CD4-positive, alpha-beta T cell treated with Interferon alpha-2 for 1 hour (primary cell): ENCODE results near the gene NDUFV2.

ENCODE experiments used
- DNase-seq, 2 donors: peaks; one replicate each; pipeline ENCODE4 v3.0.0-alpha.2; 2020 to 2022

NDUFV2 gene

DNA sequence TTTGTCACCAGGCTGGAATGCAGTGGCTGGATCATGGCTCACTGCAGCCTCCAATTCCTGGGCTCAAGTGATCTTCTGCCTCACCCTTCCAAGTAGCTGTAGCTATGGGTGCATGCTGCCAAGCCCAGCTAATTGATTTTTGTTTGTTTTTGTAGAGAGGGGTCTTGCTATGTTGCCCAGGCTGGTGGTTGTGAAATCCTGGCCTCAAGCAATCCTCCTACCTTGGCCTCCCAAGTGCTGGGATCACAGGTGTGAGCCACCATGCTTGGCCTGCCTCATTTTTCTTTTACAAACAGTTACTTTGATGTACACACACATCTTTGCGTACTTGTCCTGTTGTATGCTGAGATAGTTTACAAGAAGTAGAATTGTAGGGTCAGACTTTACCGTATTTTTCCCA, 21.0 kb downstream of the NDUFV2 start:
- no peak for DNase-seq

- no peak for DNase-seq
Measured at GRCh38 chr18:9124824-9125223, 22.3 kb downstream of the NDUFV2 start.

- no peak for DNase-seq
Measured at GRCh38 chr18:9126337-9126736, 23.8 kb downstream of the NDUFV2 start.

DNA sequence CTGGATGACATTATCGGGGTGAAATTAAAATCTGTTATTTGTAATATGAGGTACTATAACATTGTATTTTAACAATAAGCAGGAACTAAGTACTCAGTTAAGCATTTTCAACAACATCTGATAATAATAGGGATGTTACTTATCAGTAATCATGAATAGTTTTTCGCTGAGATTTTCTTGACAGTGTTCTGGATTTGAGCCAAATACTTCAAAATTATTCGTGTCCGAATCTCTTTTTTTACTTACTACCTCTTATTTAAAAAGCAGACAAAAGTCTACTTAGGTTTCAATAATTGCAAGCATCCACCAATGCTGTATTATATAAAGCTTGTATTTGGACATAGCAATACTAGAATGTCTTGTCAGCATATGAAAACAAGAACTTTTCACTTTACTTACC, 27.7 kb downstream of the NDUFV2 start:
- DNase-seq, result no peak

GRCh38 chr18:9130806-9131205, 28.3 kb downstream of the NDUFV2 start:
- DNase-seq, result no peak

DNA sequence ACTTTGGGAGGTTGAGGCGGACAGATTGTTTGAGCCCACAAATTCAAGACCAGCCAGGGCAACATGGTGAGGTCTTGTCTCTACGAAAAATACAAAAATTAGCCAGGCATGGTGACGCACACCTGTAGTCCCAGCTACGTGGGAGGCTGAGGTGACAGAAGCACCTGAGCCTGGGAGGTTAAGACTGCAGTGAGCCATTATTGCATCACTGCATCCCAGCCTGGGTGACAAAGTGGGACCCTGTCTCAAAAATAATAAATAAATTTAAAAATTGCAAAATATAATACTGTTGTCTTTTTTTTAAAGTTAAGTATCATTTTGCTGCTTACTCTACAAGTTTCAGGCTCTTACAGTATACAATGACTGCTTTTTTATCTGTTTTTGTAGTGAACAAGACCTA, 30.1 kb downstream of the NDUFV2 start:
- DNase-seq, result no peak

GRCh38 chr18:9133225-9133624, 30.7 kb downstream of the NDUFV2 start:
- DNase-seq, result no peak

GRCh38 chr18:9135081-9135911, 32.8 kb downstream of the NDUFV2 start:
- DNase-seq, result no peak

DNA sequence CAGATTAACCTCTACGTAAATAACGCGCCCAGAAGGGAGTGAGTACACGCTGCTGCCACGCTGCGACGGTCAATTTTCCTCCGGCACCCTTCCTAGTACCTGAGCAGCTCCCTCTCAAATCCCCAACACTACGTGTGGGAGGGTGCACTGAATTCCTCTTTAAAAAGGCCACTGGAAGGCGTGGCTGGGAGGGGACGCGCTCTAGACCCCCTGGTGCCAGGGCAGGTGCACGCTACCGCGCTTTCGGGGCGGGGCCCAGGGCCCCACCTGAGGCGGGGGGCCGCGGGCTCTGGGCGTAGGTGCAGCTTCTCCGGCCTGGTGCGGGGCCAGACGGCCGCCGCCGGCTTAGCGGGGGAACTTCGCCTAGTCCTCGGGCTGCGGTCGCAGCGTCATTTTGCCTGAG, 33.4 kb downstream of the NDUFV2 start:
- DNase-seq, result no peak

DNA sequence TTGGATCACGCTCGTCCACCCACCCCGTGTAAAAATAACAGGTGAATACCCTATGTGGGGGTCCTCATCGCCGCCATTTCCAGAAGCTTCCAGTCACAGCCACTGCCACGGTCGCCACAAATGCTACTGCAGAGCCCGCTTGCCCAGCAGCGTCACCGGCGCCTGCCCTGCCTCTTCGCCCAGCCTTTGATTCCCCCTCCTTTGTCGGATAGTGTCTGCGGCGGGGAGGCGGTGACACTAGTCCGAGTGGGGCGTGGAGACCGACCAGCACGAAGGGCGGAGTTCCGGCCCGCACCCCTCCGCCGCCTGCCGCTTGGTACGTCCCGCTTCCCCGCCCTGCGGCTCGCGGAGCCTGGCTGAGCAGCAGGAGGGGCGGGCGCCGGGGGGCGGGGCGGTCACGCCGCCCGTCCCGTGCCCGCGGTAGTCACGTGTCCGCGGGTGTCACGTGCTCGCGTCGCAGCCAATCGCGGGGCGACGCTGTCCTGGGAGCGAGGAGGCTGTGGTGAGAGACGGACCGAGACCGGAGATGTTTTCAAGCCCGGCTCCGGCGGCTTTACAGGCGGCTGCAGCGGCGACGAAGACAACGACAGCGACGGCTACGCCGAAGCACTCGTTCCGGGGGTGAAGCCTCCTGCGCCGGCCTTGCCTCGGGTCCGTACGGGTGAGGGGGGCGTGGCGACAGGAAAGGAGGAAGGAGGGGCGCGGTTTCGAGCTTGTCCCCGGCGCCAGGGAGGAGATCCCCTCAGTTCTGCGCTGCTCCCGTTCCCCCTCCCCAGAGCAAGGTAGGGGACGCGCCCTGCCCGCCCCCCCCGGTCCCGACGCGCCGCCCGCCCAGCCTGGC, 34.0 kb downstream of the NDUFV2 start, which contains the start of gene ANKRD12:
Gene ANKRD12 (plus strand): TSS at position 467 of the 841 bp plus-strand sequence. CDS start 45,652 bp downstream, outside the sequence.
- DNase-seq, result peak; percentile 99

DNA sequence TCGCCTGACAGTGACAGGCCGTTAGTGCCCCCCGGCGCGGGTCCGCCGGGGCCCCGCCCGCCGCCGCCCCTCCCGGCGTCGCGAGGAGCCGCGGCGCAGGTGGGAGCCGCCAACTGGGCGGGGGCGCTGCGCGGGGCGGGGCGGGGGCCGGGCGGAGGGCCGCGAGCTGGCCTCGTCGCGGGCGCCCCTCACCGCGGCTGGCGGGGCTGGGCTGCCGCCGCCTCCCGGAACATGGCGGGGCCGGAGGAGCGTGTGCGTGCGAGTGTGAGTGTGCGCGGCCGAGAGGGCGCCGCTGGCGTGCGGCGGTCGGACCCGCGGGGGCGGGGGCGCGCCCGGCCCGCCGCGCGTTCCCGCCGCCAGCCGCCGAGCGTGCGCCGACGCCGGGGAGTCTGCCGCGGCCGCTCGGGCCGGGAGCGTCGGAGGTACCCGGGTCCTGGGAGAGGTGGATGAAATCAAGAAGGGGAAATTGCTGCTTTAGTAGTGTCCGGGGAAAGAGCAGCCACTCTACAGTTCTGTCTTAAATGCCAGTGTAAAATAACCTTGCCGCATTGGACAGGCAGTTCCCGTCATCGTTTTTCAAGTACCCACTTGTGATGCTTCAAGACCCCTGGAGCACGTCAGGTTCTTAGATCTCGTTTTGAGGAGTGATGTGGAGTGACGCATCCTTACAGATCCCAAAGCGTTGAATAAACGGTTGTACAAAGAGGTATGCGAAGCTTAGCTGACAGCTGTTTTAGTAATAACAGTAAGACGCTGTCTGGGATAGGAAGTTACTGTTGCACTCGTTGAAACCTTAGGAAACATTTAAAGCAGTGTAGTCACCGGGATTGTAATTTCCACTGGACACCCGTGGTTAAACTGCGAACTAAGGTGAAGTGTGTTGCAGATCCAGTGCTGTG, 34.9 kb downstream of the NDUFV2 start:
- DNase-seq, result peak; percentile 76 to 84

DNA sequence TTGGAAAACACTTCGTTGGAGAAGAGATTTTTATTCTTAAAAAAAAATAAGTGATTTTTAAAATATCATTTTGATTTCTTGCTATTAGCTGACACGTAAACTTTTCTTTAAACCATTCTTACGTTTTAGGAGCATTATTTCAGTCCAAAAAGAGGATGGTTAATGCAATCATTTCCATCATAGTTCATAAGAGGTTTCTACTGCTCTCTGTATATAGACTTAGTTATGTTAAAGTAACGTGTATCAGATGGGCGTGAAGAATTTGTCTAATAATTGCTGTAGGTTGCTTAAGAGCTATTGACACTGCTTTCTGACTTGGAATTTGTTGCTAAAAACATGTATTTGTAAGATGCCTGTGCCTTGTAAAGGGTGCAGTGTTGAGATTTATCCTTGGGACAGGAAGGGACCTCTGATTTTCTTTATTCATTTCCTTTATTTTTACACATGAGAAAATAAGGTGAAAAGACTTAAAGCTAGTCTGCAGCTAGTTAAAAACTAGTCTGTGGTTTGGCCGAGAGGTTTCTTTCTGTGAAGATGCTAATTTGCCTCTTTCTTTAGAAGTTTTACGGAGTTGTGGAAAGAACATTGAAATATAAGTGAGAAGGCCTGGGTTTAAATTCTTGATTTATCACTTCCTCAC, 37.0 kb downstream of the NDUFV2 start:
- DNase-seq, result no peak

GRCh38 chr18:9140381-9140780, 37.9 kb downstream of the NDUFV2 start:
- DNase-seq, result no peak

DNA sequence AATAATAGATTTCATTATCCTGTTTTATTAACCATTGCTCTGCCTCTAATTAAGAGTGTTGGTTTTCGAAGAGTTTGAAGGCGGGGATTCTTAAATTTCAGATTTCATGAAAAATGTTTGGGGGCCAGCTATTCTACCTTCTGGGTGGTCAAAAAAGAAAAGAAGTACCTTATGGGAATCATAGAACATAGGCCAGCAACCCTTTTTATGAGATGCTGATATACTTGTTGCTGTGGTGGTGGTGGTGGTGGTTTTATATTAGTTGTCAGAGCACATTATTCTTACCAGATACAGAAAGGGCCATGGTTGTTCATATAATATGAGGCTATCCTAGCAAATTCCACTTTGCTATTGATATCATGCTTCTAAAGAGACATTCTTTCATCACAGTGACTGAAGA, 38.5 kb downstream of the NDUFV2 start:
- no peak for DNase-seq

DNA sequence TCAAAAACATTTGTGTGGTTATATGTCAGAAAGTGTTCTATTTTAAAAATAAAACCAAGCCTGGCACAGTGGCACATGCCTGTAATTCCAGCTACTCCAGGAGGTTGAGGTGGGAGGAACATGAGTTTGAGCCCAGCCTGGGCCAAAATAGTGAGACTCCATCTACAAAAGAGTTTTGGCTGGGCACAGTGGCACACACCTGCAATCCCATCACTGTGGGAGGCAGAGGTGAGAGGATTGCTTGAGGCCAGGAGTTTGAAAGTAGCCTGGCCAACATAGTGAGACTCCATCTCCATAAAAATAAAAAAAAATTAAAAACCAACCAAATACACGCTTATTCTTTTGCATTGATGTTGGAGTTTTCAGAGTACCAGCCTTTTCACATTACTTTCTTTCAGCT, 43.7 kb downstream of the NDUFV2 start:
- no peak for DNase-seq

- peak; percentile 55 to 77 for DNase-seq
Measured at GRCh38 chr18:9147440-9148202, 45.1 kb downstream of the NDUFV2 start.

DNA sequence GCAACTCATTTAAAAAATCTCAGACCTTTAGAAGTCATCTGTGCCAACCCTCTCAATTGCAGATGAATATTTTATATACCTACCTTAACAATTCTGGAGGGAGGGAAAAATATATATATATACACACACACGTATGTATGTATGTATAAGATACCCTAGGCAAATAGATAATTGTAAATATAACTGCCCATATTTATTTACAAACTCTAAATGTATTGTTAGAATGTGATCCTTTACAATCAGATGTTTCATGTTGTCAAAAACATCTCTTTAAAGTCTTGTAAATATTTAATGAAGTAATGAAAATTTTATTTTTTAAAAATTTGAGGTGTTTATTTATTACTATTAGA, 45.7 kb downstream of the NDUFV2 start:
- DNase-seq, result no peak

GRCh38 chr18:9150121-9150520, 47.6 kb downstream of the NDUFV2 start:
- DNase-seq, result no peak

GRCh38 chr18:9153256-9153655, 50.8 kb downstream of the NDUFV2 start:
- DNase-seq, result no peak

DNA sequence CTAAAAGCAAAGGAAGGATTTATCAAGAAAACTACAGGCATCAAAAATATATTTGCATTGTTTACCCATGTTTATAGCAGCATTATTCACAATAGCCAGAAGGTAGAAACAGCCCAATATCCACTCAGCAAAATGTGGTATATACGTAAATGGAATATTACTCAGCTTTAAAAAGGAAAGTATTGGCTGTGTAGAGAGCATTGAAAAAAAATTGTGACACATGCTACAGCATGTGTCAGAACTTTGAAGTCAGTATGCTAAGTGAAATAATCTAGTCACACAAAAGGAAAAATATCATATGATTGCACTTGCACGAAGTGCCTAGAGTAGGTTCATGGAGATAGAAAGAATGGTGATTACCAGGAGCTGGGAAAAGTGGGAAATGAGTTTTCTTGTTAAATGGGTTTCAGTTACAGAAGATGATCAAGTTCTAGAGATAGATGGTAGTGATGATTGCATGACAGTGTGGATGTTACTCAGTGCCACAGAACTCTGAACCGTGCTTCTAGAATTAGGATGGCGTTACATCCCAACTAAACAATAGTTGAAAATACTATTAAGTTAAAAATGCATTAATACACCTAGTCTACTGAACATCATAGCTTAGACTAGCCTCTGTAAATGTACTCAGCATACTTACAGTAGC, 54.2 kb downstream of the NDUFV2 start:
- no peak for DNase-seq

- no peak for DNase-seq
Measured at GRCh38 chr18:9157806-9158205, 55.3 kb downstream of the NDUFV2 start.
